A549 treated with RU486 at 1 μM for 4 hours (cell line): ENCODE data around the gene KIR2DL4. TPM values are rescaled to one million over a fixed set of nuclear protein-coding genes. Genes with fewer than 3 reads are reported as not detected.

ENCODE experiments used
- total RNA-seq: library from RNA; stranded (reverse); fragments of 200-300 nt; extraction: Qiagen RNA extraction; gene quantifications from 5 replicates; pipeline ENCODE4 v1.2.3, GENCODE V29; 2022; ENCODE audit warnings: low read depth

Gene KIR2DL4
- not detected in 5 replicates for total RNA-seq

GRCh38 chr19:54803410-54803809 is at the start of gene KIR2DL4:
TSS of gene KIR2DL4 (plus strand) at chr19:54803610. CDS start at chr19:54803652, 42 bp downstream.

GRCh38 chr19:54769646-54770045 is 33.8 kb upstream of the KIR2DL4 start, which contains the start of gene KIR2DL1:
TSS of gene KIR2DL1 (plus strand) at chr19:54769793. CDS start at chr19:54769851, 58 bp downstream.

GRCh38 chr19:54816251-54816650 is 12.8 kb downstream of the KIR2DL4 start, which contains the start of gene KIR3DL1:
TSS of gene KIR3DL1 (plus strand) at chr19:54816468.

GRCh38 chr19:54832496-54832895 is 29.1 kb downstream of the KIR2DL4 start, which contains the start of gene KIR2DS4:
TSS of gene KIR2DS4 (plus strand) at chr19:54832676.

GRCh38 chr19:54850061-54850640 is 46.7 kb downstream of the KIR2DL4 start, which contains the start of gene KIR3DL2:
TSS of gene KIR3DL2 (plus strand) at chr19:54850443. CDS start at chr19:54850476, 33 bp downstream.

Other genes with a start within 250 kb of the KIR2DL4 start
- gene LILRA2, start 229.8 kb upstream of the KIR2DL4 start, total RNA-seq = not detected in 5 replicates
- not detected in 5 replicates for gene LILRA1, start 210.0 kb upstream of the KIR2DL4 start, total RNA-seq
- gene LILRB1, start 173.1 kb upstream of the KIR2DL4 start, total RNA-seq = 0.03 TPM in 1 of 5 replicates, not detected in the others
- gene LILRB4, start 140.6 kb upstream of the KIR2DL4 start, total RNA-seq = not detected in 5 replicates
- gene KIR3DL3, start 79.2 kb upstream of the KIR2DL4 start, total RNA-seq = not detected in 5 replicates
- gene KIR2DL3, start 65.1 kb upstream of the KIR2DL4 start, total RNA-seq = not detected in 5 replicates
- gene KIR2DL1, start 33.8 kb upstream of the KIR2DL4 start, total RNA-seq = not detected in 5 replicates
- not detected in 5 replicates for gene KIR3DL1, start 12.9 kb downstream of the KIR2DL4 start, total RNA-seq
- gene KIR2DS4, start 29.1 kb downstream of the KIR2DL4 start, total RNA-seq = not detected in 5 replicates
- not detected in 5 replicates for gene KIR3DL2, start 46.8 kb downstream of the KIR2DL4 start, total RNA-seq
- not detected in 5 replicates for gene FCAR, start 70.6 kb downstream of the KIR2DL4 start, total RNA-seq
- gene NCR1, start 102.5 kb downstream of the KIR2DL4 start, total RNA-seq = not detected in 5 replicates
- not detected in 5 replicates for gene NLRP7, start 143.9 kb downstream of the KIR2DL4 start, total RNA-seq
- 24.0 to 26.8 TPM (median 25.2 TPM) in 5 replicates for gene NLRP2, start 162.8 kb downstream of the KIR2DL4 start, total RNA-seq
- gene GP6, start 234.7 kb downstream of the KIR2DL4 start, total RNA-seq = 0.07 to 0.22 TPM (median 0.10 TPM) in 5 replicates